HPDE6-E6E7 (cell line): ENCODE data around the gene NOL4L.
A peak's percentile ranks its signal among the peaks of the same experiment; 100 is the strongest.
"Not testable (repeated sequence)": the region's sequence is repeated elsewhere in the genome, so short reads cannot be mapped to it uniquely, and the experiment has no call there.

Experiments
- DNase-seq: peaks from one replicate; pipeline ENCODE4 v3.0.0; 2011; ENCODE audit warnings: missing footprints; ENCODE audit errors: extremely low spot score

NOL4L gene

GRCh38 chr20:32596681-32597252, 11.6 kb upstream of the NOL4L start:
- DNase-seq = no peak

DNA sequence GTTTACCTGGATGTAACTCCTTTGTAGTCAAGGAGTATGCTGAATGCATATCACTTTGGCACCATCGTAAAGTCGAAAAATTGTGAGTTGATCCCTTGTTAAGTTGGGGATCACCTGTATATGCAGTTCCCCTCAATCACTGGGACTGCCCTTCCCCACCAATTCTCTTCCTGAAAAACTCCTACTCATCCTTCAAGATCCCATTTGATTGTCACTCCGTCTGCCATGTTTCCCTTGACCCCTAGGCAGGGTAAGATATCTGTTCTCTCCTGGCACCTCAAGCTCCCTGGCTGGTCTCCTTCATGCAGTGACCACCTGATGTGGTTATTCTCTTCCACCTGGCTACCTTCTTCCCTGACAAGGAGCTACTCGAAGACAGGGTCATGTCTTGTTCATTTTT, 10.0 kb upstream of the NOL4L start:
- DNase-seq = no peak

GRCh38 chr20:32594669-32595068, 9.5 kb upstream of the NOL4L start:
- not testable (repeated sequence) for DNase-seq

GRCh38 chr20:32594204-32594603, 9.1 kb upstream of the NOL4L start:
- no peak for DNase-seq

DNA sequence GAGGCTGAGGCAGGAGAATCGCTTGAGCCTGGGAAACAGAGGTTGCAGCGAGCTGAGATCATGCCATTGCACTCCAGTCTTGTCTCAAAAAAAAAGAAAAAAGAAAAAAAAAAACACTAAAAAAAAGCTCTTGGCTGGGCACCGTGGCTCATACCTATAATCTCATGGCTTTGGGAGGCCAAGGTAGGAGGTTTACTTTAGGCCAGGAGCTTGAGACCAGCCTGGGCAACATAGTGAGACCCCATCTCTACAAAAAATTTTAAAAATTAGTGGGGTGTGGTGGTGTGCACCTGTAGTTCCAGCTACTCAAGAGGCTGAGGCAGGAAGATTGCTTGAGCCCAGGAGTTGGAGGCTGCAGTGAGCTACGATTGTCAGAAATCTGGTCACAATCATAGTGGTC, 7.5 kb upstream of the NOL4L start:
- not testable (repeated sequence) for DNase-seq

DNA sequence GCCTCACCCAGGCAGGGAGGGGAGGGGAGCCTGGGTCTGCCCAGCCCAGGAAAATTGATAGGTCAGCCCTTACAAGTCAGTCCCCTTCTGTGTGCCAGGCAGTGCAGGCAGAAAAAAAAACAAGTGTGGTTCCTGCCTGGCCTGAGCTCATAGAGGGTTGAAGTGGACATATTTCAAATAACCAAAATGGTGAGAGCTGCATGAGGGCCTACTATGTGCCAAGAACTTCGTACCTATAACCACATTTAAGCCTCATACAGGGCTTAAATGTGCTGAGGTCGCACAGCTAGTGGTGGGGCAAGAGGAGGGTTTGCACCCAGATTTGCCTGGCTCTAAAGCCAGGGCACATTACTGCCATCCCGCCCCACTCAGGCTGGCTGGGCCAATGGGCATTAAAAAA, 6.9 kb upstream of the NOL4L start:
- no peak for DNase-seq

- no peak for DNase-seq
Observed at GRCh38 chr20:32589769-32590168, 4.6 kb upstream of the NOL4L start.

- DNase-seq = peak; percentile 74
Observed at GRCh38 chr20:32589256-32589655, 4.1 kb upstream of the NOL4L start.

GRCh38 chr20:32588040-32588439, 2.9 kb upstream of the NOL4L start:
- no peak for DNase-seq

- no peak for DNase-seq
Observed at GRCh38 chr20:32586291-32586690, 1.2 kb upstream of the NOL4L start.

DNA sequence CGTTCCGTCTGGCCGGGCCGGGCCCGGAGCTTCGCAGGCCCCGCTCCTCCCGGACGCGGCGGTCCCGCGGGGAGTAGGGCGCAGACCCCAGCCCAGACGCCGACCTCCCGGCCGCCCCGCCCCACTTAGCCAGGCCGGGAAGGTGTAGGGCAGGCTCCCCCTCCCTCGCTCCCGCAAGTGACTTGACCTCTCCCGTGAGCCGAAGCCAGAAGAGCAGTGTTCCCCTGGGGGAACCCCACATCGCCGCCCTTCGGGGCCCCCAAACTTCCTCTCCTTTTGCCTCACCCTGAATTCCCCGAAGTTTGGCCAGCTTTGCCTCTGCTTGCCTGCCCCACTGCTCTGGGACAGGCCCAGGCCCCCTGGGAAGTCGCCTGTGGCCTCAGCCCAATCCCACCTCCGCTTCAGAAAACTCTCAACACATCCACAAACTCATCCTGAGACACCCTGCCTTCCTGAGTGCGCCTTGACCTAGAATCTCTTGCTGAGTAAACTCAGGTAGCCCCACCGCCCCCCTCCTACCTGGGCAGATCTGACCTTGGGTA, 524 bp upstream of the NOL4L start:
- DNase-seq = no peak

- no peak for DNase-seq
Observed at GRCh38 chr20:32583581-32584070, 1.5 kb downstream of the NOL4L start.

GRCh38 chr20:32582659-32583580, 2.2 kb downstream of the NOL4L start:
- DNase-seq = no peak

GRCh38 chr20:32581839-32582658, 3.1 kb downstream of the NOL4L start:
- no peak for DNase-seq

GRCh38 chr20:32580970-32581838, 3.9 kb downstream of the NOL4L start:
- DNase-seq = no peak

DNA sequence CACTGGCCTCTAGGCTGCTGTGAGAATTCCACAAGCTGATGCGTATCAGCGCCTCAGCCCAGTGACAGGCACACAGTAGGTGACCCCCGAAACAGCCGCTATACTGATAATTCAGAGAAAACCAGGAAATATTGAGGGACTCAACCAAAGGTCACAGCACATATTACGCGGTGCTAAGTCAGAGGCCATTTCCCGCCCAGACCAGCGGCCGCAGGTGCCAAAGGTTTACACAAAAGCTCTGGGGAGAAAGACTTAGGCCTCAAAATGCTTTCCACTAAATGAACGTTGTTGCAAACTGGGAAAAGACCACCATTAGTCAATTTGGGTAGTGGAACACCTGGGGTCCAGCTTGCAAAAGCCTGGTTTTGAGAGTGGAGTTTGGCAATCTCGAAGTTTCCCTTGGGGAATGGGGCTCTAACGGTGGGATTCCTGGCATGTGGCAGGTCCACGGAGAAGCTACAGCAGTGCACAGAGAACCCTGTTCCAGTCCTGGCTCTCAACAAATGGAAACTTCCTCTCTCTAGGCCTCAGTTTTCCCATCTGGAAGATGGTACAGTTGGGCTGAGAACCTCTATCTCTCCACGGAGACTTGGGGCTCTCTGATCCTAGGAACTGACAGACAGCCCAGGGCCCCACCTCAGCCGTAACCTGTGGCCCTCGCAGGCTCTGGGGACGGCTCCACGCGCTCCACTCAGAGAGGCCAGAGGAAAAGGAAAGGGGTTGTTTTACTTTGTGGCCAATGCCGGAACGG, 4.7 kb downstream of the NOL4L start:
- no peak for DNase-seq

GRCh38 chr20:32578840-32579390, 6.2 kb downstream of the NOL4L start:
- DNase-seq = no peak

DNA sequence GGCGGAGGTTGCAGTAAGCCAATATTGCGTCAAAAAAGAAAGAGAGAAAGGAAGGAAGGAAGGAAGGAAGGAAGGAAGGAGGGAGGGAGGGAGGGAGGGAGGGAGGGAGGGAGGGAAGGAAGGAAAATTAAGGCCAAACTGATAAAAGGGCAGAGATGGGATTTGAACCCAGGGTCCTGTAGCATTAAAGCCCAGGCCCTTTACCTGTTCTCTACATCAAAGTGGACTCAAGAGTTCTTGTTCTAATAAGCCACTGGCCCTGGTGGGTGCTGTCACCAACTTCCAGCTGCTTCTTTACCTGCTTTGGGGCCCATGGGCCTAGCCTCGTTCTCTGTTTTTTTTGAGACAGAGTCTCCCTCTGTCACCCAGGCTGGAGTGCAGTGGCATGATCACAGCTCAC, 7.1 kb downstream of the NOL4L start:
- DNase-seq = not testable (repeated sequence)

- DNase-seq = no peak
Observed at GRCh38 chr20:32577657-32578056, 7.5 kb downstream of the NOL4L start.

DNA sequence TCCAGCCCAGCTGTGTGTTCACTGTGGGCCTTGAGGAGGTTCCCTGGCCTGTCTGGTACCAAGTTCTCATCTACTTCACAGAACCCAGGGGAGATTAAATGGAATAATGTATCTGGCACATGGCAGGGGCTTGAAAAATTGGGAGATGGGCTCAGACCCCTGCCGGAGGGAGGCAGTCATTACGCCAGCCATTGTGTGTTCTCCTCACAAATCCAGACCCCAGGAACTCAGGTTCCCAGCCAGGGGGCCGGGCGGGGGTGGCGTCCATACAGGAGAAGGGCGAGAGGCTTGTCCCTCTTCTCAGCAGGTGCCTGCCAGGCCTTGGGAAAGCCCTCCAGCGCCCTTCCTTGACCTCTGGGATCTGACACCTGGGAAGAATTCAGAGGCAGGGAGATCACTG, 8.1 kb downstream of the NOL4L start:
- no peak for DNase-seq
